GM21528 (cell line): ENCODE measurements around the gene COA1.
"Not testable (repeated sequence)": the region's sequence is repeated elsewhere in the genome, so short reads cannot be mapped to it uniquely, and the experiment has no call there.

Source experiments
- ATAC-seq: cut with Tn5 transposase; IDR thresholded peaks from one replicate; pipeline ENCODE4 v1.9.1; 2021; ENCODE audit warnings: mild to moderate bottlenecking, moderate library complexity; ENCODE audit not compliant: unreplicated experiment, low FRiP score

COA1 gene

DNA sequence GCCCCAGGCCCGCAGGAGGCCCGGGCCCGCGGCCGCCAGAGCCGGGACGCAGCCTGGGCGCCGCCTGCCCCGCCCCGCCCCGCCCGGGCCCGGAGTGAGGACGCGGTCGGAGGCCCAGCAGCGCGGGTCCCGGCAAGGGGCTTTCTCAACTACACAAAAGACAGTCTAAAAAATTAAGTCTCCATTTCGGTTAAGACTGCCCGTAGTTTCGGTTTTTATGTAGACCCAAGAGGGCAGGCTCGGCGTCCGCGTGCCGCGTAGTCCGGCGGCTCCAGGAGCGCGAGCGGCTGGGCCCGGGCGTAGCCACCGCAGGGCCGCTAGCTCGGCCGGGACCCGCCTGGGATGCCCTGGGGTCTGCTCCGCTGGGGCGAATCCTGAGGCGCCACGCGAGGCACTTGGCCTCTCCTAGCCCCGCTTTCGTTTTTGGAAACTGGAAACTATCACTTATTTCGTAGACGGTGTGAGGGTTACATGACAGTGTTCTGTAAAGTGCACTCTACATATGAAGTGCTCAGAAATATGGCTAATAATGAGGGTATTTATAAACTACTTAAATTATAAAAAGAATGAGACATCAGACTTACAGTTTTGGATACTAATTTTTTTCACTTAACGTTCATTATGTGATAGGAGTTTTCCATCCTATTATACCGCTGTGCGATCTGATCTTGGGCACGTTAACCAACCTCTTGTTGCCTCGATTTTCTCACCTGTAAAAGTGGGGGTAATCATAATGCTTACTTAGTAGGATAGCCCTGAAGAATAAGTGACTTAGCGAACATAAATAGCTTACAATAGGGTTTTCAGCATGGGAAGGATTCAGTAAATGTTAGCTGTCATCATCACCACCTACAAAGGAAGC lies 29.7 kb upstream of the COA1 start:
- ATAC-seq = peak; percentile 53

- peak; percentile 68 for ATAC-seq
Observed at GRCh38 chr7:43758029-43758821, 28.9 kb upstream of the COA1 start, which contains the start of gene BLVRA. Gene BLVRA, plus strand, starts transcription at chr7:43758680. Its CDS starts 12,479 bp downstream, at chr7:43771159.

GRCh38 chr7:43757073-43757720 lies 27.9 kb upstream of the COA1 start:
- ATAC-seq = no peak

DNA sequence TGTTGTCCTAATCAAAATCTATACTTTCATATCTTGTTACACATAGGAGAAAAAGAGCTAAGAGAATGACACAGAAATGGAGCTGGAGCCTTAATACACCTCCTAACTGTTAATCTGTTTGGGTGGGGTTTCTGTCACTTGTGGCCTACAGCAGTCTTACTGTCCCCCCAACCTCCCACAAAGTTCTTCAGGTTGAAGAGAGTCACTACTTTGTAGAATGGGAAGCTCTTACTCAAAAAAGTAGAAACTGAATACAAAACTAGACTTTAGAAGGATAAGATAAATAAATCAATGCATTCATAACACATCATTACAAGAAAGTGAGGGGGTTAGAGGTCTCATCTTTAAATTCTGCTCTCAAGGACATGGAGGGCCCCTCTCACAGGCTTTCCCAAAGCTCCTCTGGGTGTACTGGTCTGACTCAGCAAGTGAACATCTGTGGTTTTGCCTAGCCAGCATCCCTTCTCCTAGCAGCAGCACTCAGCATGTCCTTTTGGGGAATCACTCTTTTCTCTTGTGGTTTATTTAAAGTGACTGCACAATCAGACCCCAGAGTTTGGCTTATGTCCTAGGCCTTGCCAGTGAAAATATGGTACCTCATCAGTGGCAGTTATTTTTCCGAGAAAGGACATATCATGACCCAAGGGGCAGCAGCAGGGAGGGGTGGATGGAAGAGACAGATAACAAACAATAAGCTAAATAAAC lies 27.2 kb upstream of the COA1 start:
- no peak for ATAC-seq

GRCh38 chr7:43754596-43754995 lies 25.3 kb upstream of the COA1 start:
- no peak for ATAC-seq

DNA sequence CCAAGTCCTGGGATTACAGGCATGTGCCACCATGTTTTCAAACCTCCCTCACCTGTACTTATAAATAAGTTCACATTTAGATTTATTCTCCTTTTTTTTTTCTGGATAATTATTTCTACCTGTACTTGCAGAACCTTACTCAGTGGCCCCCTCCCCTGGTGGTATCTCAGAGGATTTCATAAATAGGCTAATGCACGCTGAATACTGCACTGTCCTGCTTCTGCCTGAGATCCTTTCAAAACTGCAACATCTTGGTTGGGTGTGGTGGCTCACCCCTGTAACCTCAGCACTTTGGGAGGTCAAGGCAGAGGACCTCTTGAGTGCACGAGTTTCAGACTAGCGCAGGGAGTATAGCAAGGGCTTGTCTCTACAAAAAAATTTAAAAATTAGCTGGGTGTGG lies 24.5 kb upstream of the COA1 start:
- no peak for ATAC-seq

DNA sequence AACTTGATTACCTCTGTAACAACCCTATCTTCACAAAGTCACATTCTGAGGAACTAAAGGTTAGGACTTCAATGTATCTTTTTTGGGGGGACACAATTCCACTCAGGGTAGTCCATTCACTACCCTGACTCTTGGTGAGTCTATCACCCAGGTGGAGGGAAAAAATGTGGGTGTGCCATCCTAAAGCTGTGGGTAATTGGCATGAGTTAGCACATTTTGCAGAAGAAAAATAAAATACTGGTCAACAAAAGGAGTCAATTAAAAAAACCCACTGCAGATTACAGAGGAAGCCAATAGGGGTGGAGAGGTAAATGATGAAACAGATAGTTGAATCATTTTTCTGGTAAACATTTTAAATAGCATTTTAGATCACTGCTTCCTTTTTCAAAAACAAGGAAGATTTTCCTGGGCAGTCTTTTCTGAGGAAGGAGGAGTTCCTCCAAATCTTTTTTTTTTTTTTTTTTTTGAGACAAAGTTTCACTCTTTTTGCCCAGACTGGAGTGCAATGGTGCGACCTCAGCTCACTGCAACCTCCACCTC lies 24.0 kb upstream of the COA1 start:
- no peak for ATAC-seq

DNA sequence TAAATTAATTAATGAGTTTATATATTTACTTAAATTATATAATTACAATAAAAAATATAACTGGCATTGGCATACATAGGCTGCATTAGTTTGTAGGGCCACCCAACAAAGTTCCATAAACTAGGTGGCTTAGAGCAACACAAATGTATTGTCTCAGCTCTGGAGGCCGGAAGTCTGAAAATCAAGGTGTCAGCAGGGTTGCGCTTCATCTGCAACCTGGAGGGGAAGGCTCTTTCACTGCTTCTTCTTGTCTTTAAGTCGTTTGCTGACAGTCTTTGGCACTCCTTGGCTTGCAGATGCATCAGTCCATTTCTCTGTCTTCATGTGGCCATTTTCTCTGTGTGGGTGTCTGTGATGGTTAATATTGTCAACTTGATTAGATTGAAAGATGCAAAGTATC lies 23.1 kb upstream of the COA1 start:
- ATAC-seq = no peak

- ATAC-seq = no peak
Observed at GRCh38 chr7:43750016-43750887, 20.9 kb upstream of the COA1 start.

DNA sequence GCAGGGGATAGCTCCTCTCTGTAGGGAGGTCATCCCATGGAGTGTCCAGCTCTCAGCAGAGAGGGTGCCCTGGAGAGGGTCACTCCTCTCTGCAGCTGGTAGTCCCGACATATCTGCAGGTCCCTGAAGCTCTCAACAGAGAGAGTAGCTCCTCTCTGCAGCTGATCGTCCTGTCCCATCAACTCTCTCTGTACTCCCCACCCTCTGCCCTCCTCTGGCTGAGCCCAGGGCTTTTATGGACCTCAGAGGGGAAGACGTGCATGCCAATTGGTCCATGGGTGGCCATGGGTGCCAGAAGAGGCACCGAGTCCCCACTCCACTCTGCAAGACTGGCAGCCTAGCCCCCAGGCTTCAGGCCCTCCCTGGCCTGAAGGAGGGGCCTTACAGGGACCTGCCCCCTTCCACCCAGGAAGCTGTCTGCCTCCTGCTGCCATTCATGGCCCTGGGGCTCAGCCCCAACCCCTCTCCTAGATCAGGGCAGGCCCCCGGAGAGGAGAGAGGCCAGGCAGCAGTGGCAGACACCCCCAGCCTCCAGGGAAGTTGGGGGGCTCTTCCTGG lies 20.1 kb upstream of the COA1 start:
- ATAC-seq = no peak

DNA sequence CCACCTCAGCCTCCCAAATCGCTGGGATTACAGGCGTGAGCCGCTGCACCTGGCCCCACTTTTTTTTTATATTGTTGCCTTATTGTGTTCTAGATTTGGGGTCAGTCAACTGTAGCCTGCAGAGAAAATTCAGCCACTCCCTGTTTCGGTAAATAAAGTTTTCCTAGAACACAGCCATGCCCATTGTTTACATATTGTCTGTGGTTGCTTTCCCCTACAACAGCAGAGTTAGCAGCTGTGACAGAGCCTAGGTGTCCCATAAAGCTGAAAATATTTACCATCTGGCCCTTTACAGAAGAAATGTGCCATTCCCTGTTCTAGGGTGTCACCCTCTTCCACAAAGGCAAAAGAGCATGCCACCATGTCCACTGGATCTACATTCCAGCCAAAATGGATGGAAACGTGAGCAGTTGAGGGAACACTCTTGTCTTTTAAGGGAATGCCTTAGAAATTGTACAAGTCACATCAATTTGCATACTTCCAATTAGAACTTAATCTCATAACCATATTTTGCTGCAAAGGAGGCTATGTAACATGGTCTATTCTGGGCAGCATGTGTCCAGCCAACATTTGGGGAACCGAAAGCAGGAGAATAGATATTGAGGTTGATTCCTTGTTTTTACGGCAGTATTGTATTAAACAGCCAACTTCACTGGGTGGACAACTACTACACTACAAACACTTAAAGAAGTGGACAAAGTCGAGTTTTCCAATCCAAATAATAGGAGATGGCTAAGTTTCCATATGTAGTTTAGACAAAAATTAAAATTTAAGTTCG lies 18.2 kb upstream of the COA1 start:
- no peak for ATAC-seq

DNA sequence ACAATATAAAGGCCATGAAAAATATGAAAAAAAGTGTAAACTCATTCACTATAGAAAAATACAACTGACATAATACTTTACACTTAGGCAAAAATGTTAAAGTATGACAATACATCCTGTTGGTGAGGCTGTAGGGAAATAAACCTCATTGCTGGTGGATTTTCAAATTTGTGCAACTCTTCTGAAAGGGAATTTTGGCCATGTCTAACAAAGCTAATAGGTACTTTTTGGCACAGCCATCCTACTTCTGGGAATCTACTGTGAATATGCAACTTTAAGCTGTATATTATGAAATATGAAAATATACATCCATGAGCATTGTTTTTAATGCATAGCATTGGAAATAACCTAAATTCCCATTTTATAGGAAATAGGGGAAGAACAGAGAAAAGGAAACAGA lies 13.4 kb upstream of the COA1 start:
- no peak for ATAC-seq

DNA sequence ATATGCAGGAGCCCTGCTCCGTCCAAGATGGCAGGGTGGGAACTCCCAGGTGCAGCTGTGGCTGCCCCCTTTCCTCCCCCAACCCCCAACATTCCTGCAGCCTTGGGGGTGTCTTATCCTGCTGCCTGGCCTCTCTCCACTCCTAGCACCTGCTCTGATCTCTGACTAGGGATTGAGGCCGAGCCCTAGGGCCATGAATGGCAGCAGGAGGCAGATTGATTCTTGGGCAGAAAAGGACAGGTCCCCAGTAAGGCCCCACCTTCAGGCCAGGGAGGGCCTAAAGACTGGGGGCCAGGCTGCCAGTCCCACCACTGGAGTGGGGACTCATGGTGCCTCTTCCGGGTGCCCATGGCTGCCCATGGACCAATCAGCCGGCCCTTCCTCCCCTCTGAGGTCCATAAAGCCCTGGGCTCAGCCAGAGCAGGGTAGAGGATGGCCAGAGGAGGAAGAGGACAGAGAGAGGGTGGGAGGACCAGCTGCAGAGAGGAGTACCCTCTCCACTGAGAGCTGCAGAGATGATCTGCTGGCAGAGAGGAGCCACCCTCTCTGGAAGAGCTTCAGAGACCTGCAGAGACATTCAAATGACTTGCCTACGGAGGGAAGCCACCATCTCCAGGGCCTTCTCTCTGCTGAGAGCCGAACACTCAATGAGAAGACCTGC lies 8.3 kb upstream of the COA1 start:
- no peak for ATAC-seq

DNA sequence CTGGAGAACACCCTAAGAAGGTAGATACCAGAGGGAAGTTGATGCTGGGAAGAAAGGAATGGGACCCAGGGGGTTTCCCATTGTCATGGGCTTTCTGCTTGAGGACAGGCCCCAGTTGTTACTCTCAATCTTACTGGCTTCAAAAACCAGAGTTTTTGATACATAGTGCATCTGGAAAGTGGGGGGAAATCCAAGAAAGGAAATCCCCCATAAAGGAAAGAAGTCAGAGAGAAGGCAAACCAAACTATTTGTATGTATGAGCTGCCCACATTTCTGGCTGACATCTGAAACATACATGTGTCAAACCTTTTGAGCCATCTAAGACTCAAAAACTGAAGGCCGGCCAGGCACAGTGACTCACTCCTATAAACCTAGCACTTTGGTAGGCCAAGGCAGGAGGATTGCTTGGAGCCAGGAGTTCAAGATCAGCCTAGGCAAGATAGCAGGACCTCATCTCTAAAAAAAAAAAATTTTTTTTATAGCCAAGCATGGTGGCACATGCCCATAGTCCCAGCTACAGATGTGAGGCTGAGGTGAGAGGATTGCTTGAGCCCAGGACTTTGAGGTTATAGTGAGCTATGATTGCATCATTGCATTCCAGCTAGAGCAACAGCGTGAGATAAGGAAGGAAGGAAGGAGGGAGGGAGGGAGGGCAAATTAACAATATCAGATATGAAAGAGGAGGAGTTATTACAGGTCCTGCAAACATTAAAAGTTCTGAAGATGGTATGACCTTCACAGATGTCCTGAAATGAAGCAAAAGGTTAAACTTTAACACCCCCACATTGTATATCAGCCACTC lies 6.7 kb upstream of the COA1 start:
- ATAC-seq = peak; percentile 72

- no peak for ATAC-seq
Observed at GRCh38 chr7:43735403-43735801, 6.1 kb upstream of the COA1 start.

- ATAC-seq = not testable (repeated sequence)
Observed at GRCh38 chr7:43734575-43735332, 5.4 kb upstream of the COA1 start.
